CD14-positive monocyte (primary cell): ENCODE measurements around the gene METAP1D. TPM values are rescaled to one million over a fixed set of nuclear protein-coding genes. Genes with fewer than 3 reads are reported as not detected.

Experiments
- DNase-seq, 3 donors: peaks; one replicate each; pipeline ENCODE4 v3.0.0-alpha.2; 2011 to 2022
- H2AFZ ChIP-seq: 2 replicates; pipeline ENCODE4 v1.6.0; 2012; ENCODE audit warnings: mild to moderate bottlenecking, low read depth, low read length, inconsistent platforms; ENCODE audit not compliant: insufficient read depth, poor library complexity, severe bottlenecking
- H3K27ac ChIP-seq, 2 donors: 1 replicate in 1 of 2; 2 replicates in 1 of 2; pipeline ENCODE4 v1.5.1; 2012 to 2013; ENCODE audit warnings: low read length in 2 of 2, control low read depth in 1 of 2, inconsistent platforms in 1 of 2, low read depth in 1 of 2, mild to moderate bottlenecking in 1 of 2
- H3K27me3 ChIP-seq, 2 donors: one replicate each; pipeline versions ENCODE4 v1.6.0 to v1.6.1; 2011 to 2013; ENCODE audit warnings: low read length in 2 of 2; ENCODE audit not compliant: control insufficient read depth in 2 of 2, insufficient read depth in 2 of 2
- H3K36me3 ChIP-seq, 2 donors: replicated peaks in 1 of 2; 1 replicate in 1 of 2; 2 replicates in 1 of 2; pipeline versions ENCODE4 v1.5.1 to v1.6.1; 2012 to 2013; ENCODE audit warnings: low read length in 2 of 2, control low read depth in 1 of 2, inconsistent platforms in 1 of 2, mild to moderate bottlenecking in 1 of 2; ENCODE audit not compliant: insufficient read depth in 2 of 2, control insufficient read depth in 1 of 2
- H3K4me1 ChIP-seq, 2 donors: 1 replicate in 1 of 2; 2 replicates in 1 of 2; pipeline versions ENCODE4 v1.5.1 to v1.6.1; 2012 to 2013; ENCODE audit warnings: low read length in 2 of 2, control low read depth in 1 of 2, inconsistent platforms in 1 of 2, mild to moderate bottlenecking in 1 of 2, moderate library complexity in 1 of 2; ENCODE audit not compliant: insufficient read depth in 2 of 2, control insufficient read depth in 1 of 2
- H3K4me2 ChIP-seq: replicated peaks from 2 replicates; pipeline ENCODE3; 2012; ENCODE audit warnings: low read length, moderate library complexity, mild to moderate bottlenecking; ENCODE audit not compliant: poor library complexity, severe bottlenecking; ENCODE audit errors: extremely low read depth
- H3K4me3 ChIP-seq, 3 experiments: fragments of 200-600 bp in 1 of 3; sonication (generic) in 1 of 3; replicated peaks in 1 of 3; 1 replicate in 2 of 3; 2 replicates in 1 of 3; pipeline ENCODE4 v1.5.1; 2011 to 2013; ENCODE audit warnings: low read length in 3 of 3, mild to moderate bottlenecking in 3 of 3, control low read depth in 2 of 3, low read depth in 2 of 3, inconsistent platforms in 1 of 3, moderate library complexity in 1 of 3
- H3K79me2 ChIP-seq: 2 replicates; pipeline ENCODE4 v1.6.0; 2012; ENCODE audit warnings: mild to moderate bottlenecking, control low read depth, inconsistent platforms, low read length, moderate library complexity; ENCODE audit not compliant: insufficient read depth
- H3K9ac ChIP-seq: 2 replicates; pipeline ENCODE4 v1.6.0; 2017; ENCODE audit warnings: low read length, mild to moderate bottlenecking; ENCODE audit not compliant: insufficient read depth, poor library complexity, severe bottlenecking
- H3K9me3 ChIP-seq, 2 donors: replicated peaks in 1 of 2; 1 replicate in 1 of 2; 2 replicates in 1 of 2; pipeline versions ENCODE4 v1.5.1 to v1.6.1; 2012 to 2013; ENCODE audit warnings: low read length in 2 of 2, control low read depth in 1 of 2; ENCODE audit not compliant: control insufficient read depth in 1 of 2, insufficient read depth in 1 of 2
- H4K20me1 ChIP-seq: 2 replicates; pipeline ENCODE4 v1.6.0; 2012; ENCODE audit warnings: mild to moderate bottlenecking, low read length, control low read depth, moderate library complexity; ENCODE audit not compliant: insufficient read depth
- H3K27ac Mint-ChIP-seq, 7 donors: one replicate each; pipeline ENCODE4 v1.8.0; 2020; ENCODE audit warnings: mild to moderate bottlenecking in 7 of 7, mixed read lengths in 7 of 7, moderate library complexity in 6 of 7, inconsistent platforms in 2 of 7
- H3K27me3 Mint-ChIP-seq, 3 donors: one replicate each; pipeline ENCODE4 v1.8.0; 2021 to 2022; ENCODE audit warnings: low read depth in 3 of 3, mild to moderate bottlenecking in 3 of 3, mixed read lengths in 3 of 3, moderate library complexity in 3 of 3, inconsistent platforms in 1 of 3
- H3K36me3 Mint-ChIP-seq, 2 donors: one replicate each; pipeline ENCODE4 v1.8.0; 2020; ENCODE audit warnings: mixed read lengths in 2 of 2, inconsistent platforms in 1 of 2, mild to moderate bottlenecking in 1 of 2
- H3K4me1 Mint-ChIP-seq: one replicate; pipeline ENCODE4 v1.8.0; 2020; ENCODE audit warnings: mild to moderate bottlenecking, mixed read lengths
- H3K4me3 Mint-ChIP-seq, 2 donors: one replicate each; pipeline ENCODE4 v1.8.0; 2020; ENCODE audit warnings: mild to moderate bottlenecking in 2 of 2, mixed read lengths in 2 of 2, moderate library complexity in 1 of 2
- H3K9me3 Mint-ChIP-seq, 7 donors: one replicate each; pipeline ENCODE4 v1.8.0; 2020 to 2022; ENCODE audit warnings: mixed read lengths in 7 of 7, mild to moderate bottlenecking in 6 of 7, moderate library complexity in 6 of 7, inconsistent platforms in 2 of 7
- WGBS: methylation state at CpG from one replicate; pipeline ENCODE4 v1.1.5; 2013; ENCODE audit warnings: missing lambda C conversion rate; ENCODE audit not compliant: insufficient coverage; 5-methylcytosine and 5-hydroxymethylcytosine counted together
- intact Hi-C, 2 donors: fragments of 100-400 bp; cut with micrococcal nuclease; formaldehyde crosslinking; loops; one replicate each; pipeline versions ENCODE4 v1.15.0 to v1.15.1; 2023
- polyA plus RNA-seq, 3 donors: library from polyadenylated mRNA; depleted of rRNA in 1 of 3; unstranded in 2 of 3; stranded (reverse) in 1 of 3; fragments of 300-500 nt in 2 of 3; fragments of >200 nt in 1 of 3; fragmentation: Illumina TruSeq in 2 of 3; gene quantifications; 1 replicate in 2 of 3; 2 replicates in 1 of 3; pipeline ENCODE4 v1.2.3, GENCODE V29; 2012 to 2021
- TF ChIP-seq, protein P1 (sequence below): fragments of 200-600 bp; IDR thresholded peaks from one replicate; pipeline ENCODE4 v1.8.0; 2022; ENCODE audit warnings: antibody characterized with exemption, mild to moderate bottlenecking

The METAP1D gene
- polyA plus RNA-seq, 3 donors = 0.37 to 1.7 (median 0.41) TPM

DNA sequence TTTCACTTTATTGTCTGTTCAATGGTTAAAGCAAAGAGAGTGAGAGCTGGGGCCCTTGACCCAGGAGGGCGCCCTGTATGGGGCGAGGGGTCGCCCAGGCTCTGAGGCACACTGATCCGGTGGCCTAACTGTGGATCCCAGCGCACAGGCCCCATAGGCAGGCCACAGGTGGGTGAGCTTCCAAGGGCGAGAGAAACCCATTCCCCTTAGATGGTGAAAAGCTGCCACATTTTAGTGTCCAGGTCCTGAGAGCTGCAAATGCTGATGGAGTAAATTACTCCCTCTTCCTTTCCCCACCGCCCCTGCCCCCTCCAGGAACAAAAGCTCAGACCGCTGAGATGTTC lies 108.8 kb downstream of the METAP1D start:
- H3K4me2 ChIP-seq = peak overlapping the region; percentile 58
- intact Hi-C loops = loop anchor here (5.0 to 10.0 kb wide), 2 partner anchors 406 to 534 kb away; no protein-coding TSS in a partner anchor
- H3K4me3 ChIP-seq = no peak overlapping the region
- Mint-ChIP-seq H3K27ac (peak overlapping the region in 1 of 7 donors; percentile 20), H3K4me3 (peak overlapping the region in 1 of 2 donors; percentile 95), H3K4me1 (peaks cover 51% of the 10 kb centered on the region), H3K36me3 (peaks cover 11 to 13% of the 10 kb centered on the region in 2 donors), H3K9me3 (peaks cover 0 to 36% (median 27%) of the 10 kb centered on the region in 7 donors), H3K27me3 (peaks cover 66 to 80% (median 72%) of the 10 kb centered on the region in 3 donors)
- H2AFZ ChIP-seq = peak overlapping the region; percentile 24
- no peak overlapping the region for H3K27ac ChIP-seq
- no peak overlapping the region for H3K9ac ChIP-seq
- no peak for DNase-seq
- no CpG with 5 or more reads among the region's 8 CpGs for WGBS
- H4K20me1 ChIP-seq = no peaks in the 10 kb centered on the region
- peaks cover 7 to 31% of the 10 kb centered on the region in 2 donors for H3K9me3 ChIP-seq
- H3K4me1 ChIP-seq = peaks cover 41 to 42% of the 10 kb centered on the region in 2 donors
- no peaks in the 10 kb centered on the region for H3K36me3 ChIP-seq
- H3K27me3 ChIP-seq = peaks cover 58 to 84% of the 10 kb centered on the region in 2 donors
- TF ChIP-seq, protein P1, sequence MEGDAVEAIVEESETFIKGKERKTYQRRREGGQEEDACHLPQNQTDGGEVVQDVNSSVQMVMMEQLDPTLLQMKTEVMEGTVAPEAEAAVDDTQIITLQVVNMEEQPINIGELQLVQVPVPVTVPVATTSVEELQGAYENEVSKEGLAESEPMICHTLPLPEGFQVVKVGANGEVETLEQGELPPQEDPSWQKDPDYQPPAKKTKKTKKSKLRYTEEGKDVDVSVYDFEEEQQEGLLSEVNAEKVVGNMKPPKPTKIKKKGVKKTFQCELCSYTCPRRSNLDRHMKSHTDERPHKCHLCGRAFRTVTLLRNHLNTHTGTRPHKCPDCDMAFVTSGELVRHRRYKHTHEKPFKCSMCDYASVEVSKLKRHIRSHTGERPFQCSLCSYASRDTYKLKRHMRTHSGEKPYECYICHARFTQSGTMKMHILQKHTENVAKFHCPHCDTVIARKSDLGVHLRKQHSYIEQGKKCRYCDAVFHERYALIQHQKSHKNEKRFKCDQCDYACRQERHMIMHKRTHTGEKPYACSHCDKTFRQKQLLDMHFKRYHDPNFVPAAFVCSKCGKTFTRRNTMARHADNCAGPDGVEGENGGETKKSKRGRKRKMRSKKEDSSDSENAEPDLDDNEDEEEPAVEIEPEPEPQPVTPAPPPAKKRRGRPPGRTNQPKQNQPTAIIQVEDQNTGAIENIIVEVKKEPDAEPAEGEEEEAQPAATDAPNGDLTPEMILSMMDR = no peak
- no peaks in the 10 kb centered on the region for H3K79me2 ChIP-seq

DNA sequence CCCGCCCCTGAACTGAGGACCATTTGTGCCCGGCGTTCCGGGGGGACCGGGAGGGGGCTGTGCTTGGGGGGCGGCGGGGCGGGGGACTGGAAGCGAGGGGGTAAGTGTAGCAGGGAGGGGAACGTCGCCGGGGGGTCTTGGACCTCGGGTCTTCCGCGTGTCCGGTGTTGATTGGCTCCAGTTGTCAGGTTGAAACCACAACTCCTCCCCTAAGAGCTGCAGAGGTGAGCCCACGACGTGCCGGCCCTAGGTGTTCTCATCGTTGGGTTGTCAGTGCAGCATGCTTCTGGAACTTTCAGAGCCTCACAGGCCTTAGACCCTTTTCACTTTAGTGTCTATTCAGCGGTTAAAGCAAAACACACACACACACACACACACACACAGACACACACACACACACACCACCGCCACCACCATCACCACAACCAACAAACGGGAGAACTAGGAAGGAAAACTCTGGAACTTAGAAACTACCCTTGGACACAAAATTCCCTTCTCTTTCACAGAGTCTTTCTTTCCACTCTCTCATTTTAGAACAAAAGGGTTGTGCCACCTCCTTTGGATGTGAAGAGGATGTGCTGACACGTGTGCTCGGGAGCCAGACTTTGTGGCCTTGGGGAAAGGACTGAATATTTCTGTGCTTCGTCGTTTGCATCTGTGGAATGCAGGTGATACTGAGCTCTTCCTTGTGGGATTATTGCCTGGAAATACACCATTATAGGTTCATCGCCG lies 109.7 kb downstream of the METAP1D start:
- no peaks in the 10 kb centered on the region for H4K20me1 ChIP-seq
- no peak for DNase-seq
- H3K27ac ChIP-seq = no peak overlapping the region
- H2AFZ ChIP-seq = peak overlapping the region; percentile 54
- H3K79me2 ChIP-seq = no peaks in the 10 kb centered on the region
- no peaks in the 10 kb centered on the region for H3K36me3 ChIP-seq
- H3K9me3 ChIP-seq = peaks cover 7 to 31% of the 10 kb centered on the region in 2 donors
- H3K27ac Mint-ChIP-seq = peak overlapping the region in 1 of 7 donors; percentile 32
- H3K9me3 Mint-ChIP-seq = peaks cover 0 to 32% (median 20%) of the 10 kb centered on the region in 7 donors
- peaks cover 35 to 37% of the 10 kb centered on the region in 2 donors for H3K4me1 ChIP-seq
- H3K9ac ChIP-seq = no peak overlapping the region
- H3K27me3 Mint-ChIP-seq = peaks cover 62 to 78% (median 70%) of the 10 kb centered on the region in 3 donors
- TF ChIP-seq, protein P1 = no peak
- intact Hi-C loops = loop anchor here (5.0 to 10.0 kb wide), 2 partner anchors 407 to 535 kb away; no protein-coding TSS in a partner anchor
- peak overlapping the region; percentile 52 for H3K4me2 ChIP-seq
- peak overlapping the region; percentile 56 to 87 for H3K4me3 Mint-ChIP-seq
- H3K27me3 ChIP-seq = peaks cover 53 to 77% of the 10 kb centered on the region in 2 donors
- 21% methylated on average over 11 of the region's 29 CpGs for WGBS
- H3K4me1 Mint-ChIP-seq = peaks cover 43% of the 10 kb centered on the region
- H3K36me3 Mint-ChIP-seq = peaks cover 11 to 13% of the 10 kb centered on the region in 2 donors
- H3K4me3 ChIP-seq = peak overlapping the region in 1 of 3 experiments; percentile 39
